NCI-H82 treated with DMSO at 0.1 percent for 48 hours (cell line): ENCODE data around the gene TRAM2.
A peak's percentile ranks its signal among the peaks of the same experiment; 100 is the strongest.

Experiments used
- DNase-seq: peaks from one replicate; lab custom pipeline; 2025; ENCODE audit not compliant: unreplicated experiment; lab: John Stamatoyannopoulos, UW

TRAM2 gene

DNA sequence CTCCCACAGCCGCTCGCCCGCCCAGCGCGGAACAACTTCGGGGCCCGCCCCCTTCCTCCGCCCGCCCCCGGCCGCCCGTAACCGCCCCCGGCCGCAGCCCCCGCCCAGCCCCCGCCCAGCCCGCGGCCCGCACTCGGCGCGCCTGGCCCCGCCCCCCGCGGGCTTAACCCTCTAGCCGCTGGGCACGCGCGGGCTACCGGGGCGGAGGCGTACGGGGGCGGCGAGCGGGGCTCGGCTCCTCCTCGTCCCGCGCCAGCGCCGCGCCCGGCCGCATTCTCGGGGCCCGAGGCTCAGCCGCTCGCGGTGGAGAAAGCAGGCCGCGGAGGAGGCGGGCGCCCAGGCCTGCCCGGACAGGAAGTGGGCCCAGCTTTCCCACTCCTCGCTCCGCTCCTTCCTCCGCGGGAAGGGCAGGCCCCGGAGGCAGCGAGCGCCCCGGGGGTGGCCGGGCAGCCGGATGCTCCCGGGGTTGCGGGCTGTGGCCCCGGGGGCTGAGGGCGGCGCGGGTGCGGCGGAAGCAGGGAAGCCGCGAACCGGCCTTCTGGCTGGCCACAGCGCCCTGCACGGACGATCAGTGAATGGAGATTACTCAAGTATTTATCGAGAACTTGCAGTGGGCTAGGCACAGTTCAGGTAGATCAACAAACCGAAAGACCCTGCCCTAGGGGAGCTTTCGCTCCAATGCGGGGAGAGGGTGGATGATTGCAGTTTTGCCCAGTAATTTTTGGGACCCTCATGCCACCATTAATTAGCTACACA lies at the start of gene TRAM2:
TSS of gene TRAM2 (minus strand) at position 39 of the 756 bp plus-strand sequence. CDS start 145 bp downstream, outside the sequence.
- peak; percentile 41 for DNase-seq

DNA sequence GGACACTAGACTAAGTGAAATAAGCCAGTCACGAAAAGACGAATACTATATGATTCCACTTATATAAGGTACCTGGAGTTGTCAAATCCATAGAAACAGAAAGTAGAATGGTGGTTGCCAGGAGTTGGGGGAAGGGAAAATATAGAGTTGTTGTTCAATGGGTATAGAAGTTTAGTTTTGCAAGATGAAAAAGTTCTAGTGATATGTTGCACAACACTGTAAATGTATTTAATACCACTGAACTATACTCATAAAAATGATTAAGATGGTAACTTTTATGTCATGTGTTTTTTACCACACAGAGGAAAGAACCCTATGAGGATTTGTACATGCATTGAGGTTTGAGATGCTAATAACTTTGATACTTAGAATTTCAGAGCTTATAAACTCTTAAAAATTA lies 46.0 kb upstream of the TRAM2 start:
- DNase-seq: no peak

DNA sequence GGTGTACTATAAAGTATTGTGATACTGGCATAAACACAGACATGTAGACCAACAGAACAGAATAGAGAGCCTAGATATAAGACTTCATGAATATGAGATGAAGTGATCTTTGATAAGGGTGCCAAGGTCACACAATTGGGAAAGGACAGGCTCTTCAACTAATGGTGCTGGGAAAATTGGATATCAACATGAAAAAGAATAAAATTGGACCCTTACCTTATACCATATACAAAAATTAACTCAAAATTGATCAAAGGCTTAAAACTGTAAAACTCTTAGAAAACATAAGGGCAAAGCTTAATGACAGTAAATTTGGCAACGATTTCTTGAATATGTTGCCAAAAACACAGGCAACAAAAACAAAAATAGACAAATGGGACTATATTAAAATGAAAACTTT lies 44.8 kb upstream of the TRAM2 start:
- DNase-seq: no peak

DNA sequence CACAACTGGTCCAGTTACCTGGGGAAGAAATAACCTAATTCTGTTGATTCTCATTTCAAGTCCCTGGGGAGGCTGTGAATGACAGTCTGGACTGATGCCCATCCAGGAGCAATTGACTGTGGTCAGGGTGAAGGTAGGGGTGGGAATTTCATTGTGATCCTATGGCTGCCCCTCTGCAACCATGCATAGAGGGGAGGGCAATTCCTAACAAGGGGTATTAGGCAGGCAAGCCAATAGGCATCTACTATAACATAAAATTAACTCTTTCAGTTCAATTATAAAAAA lies 44.0 kb upstream of the TRAM2 start:
- DNase-seq: no peak

- no peak for DNase-seq
Observed at GRCh38 chr6:52620055-52620905, 43.4 kb upstream of the TRAM2 start.

DNA sequence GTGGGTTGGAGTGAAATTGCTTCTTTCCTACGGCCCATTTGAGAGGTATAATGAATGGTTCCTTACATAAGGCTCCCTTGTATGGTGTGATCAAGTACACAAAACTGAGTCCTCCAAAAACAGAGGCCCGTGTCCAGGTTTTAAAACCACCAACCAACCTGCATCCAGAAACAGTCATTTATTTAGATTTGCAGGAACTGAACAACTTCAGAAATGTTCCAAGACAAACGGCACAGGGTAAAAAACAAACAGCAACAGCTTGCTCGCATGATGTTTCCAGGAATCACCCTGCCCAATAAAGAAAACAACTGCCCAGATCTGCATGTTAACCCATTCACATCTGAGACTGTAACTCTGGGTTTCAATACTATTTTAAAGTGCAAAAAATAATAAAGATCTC lies 40.2 kb upstream of the TRAM2 start:
- DNase-seq: no peak

DNA sequence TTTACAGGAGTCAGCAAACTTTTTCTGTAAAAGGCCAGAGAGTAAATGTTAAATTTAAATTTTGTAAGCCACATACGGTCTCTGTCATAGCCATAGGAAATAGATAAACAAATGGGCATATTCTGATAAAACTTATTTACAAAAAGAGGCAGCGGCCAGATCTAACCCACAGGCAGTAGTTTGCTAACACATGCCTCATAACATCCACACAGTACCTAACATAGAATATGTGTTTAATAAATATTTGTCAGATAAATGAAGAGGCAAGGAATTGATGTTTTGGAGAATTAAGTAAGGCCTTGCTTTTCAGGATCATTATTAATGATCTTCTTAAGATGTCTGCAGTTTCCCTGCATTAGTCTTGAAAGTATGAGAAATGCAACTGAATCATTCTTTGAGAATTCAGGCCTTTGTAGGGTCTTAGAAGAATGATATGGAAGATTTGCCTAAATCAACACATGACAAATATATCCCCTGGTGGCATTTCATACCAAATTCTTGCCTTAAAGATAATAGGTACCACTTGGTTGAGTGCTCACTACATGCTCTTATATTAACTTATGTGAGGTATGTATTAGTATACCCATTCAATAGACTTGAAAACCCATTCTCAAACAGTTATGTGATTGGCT lies 39.3 kb upstream of the TRAM2 start:
- DNase-seq: no peak

DNA sequence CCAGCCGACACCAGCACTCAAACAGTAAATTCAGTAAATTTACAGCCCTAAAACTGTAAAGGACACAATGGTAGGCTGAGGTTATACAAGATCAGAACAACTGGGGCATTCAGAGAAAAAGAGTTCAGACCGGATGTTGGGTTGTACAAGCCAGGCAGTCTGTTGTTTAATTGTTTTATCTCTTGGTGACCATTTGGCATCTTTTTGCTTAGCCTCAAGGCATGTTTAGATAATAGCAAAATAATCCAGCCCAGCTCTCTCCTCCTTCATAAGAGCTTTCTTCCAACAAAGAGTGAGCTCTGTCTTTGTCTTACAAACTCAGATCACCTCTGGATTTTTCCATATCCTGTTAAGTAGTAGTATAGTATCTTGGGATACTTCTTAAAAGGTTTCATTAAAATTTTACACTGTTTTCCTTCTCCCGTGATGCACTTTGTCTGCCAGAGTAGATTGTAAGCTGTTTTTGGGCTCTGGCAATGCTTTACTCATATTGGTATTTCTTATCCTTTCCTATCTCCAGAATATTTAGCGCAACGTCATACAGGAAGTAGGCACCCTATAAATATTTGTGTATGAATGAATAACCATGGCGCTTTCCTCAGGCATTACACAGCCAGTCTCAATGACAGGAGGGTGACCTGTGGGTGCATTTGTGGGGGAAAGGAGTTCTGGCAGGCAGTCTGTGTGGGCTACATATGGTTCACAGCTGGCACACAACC lies 35.6 kb upstream of the TRAM2 start:
- DNase-seq: no peak

- no peak for DNase-seq
Observed at GRCh38 chr6:52611833-52612232, 35.0 kb upstream of the TRAM2 start.

DNA sequence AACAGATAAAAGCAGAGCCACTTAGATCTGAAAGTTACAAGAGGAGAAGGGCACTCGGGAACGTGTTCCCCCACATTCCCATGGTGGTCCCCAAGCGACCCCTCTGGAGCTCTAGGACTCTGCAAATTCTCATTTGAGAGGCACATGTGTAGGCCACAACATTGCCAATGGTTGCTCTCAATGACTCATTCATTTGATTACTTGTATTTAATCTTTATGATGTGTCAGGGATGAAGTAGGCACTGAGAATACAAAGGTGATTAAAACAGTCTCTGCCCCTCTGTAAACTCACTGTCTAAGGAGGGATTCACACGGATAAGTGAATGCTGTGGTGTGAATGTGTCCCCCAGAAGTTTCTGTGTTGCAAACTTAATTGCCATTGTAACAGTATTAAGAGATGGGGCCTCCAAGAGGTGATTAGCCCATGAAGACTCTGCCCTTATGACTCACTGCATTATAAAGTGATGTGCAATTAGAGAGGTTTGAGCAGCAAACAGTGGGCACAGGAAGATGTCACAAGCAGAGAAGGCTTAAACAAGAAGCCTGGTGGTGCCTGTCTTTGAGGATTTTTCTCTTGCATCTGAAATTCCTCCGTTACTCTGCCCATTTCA lies 34.0 kb upstream of the TRAM2 start:
- no peak for DNase-seq

DNA sequence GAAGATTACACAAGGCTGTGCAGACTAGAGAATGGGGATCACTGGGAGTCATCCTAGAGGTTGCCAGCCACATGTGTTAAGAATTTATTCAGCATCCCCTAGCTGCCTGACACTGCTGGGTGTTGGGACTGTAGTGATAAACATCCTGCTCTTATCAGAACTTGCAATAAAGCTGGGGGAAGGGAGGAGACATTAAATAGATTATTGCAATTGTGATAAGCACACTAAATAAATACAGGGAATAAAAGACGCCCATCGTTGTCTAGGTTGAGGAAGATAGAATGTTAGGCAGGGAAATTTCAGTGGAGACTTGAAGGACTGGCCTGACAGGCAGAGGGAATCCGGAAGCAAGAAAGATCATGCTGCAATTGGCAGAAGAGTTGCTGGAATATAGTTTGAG lies 33.2 kb upstream of the TRAM2 start:
- no peak for DNase-seq

GRCh38 chr6:52605610-52606185 lies 28.8 kb upstream of the TRAM2 start:
- no peak for DNase-seq

DNA sequence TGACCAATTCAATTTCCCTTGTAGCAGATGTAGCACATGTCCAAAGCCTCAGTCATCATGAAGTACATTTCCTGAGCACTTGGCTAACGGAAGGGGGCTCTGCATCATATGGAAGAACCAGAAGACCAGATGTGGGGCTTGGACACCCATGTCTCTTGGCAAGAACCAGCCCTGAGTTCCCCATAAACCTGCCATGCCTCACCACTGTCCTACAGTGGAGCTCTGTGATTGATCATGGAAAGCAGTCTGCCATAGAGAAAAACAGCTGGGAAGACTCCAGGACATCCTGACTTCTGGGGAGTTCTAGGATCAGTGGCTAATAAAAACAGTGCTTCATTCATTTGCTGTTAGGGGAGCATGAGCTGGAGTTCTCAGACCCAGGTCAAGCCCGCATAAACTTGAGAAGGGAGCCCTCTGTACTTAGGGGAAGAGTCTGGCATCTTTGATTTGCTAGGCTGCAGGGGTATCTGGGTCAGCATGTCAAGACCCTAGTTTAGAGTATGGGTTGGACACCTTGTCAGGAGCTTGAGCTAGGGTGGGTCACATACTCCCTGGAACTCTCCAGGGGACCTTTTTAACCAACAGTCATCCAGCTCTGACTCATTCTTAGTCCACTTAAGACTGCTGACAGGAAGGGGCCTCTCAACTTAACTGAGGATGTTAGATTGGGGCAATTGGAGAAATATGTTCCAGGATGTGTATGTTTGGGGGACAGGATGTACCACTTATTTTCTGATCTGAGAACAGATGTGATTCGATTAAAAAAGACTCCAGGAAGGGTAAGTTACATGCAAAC lies 26.3 kb upstream of the TRAM2 start:
- no peak for DNase-seq

- no peak for DNase-seq
Observed at GRCh38 chr6:52598824-52599190, 21.9 kb upstream of the TRAM2 start.

GRCh38 chr6:52598123-52598823 lies 21.4 kb upstream of the TRAM2 start:
- DNase-seq: peak; percentile 68

GRCh38 chr6:52597738-52598122 lies 20.9 kb upstream of the TRAM2 start:
- DNase-seq: peak; percentile 17

- DNase-seq: no peak
Observed at GRCh38 chr6:52596371-52597028, 19.6 kb upstream of the TRAM2 start.

- peak; percentile 37 for DNase-seq
Observed at GRCh38 chr6:52595796-52596130, 18.9 kb upstream of the TRAM2 start.
